WTC11 (cell line): ENCODE measurements around the gene C4orf33. TPM values are rescaled to one million over a fixed set of nuclear protein-coding genes. Genes with fewer than 3 reads are reported as not detected.

ENCODE experiments used
- ATAC-seq: fragments of 200-7000 bp; cut with Tn5 transposase; 2 replicates; pipeline ENCODE4 v1.10.0; 2021; ENCODE audit warnings: mild to moderate bottlenecking, moderate library complexity
- CTCF ChIA-PET: fragments of 300-600 bp; sonication (Branson Sonifier 250); formaldehyde crosslinking; loops from one replicate; lab custom pipeline; 2021; ENCODE audit warnings: antibody characterized with exemption; lab: Charles Lee
- POLR2A ChIA-PET: fragments of 350-600 bp; sonication (Branson Sonifier 250); formaldehyde crosslinking; loops from one replicate; lab custom pipeline; 2021; ENCODE audit warnings: antibody characterized with exemption; lab: Charles Lee
- DNase-seq: peaks from one replicate; pipeline ENCODE4 v3.0.0; 2021; ENCODE audit warnings: low spot score
- H3K27ac Mint-ChIP-seq: 2 replicates; pipeline ENCODE4 v1.8.0; 2021; ENCODE audit warnings: mixed read lengths
- H3K27me3 Mint-ChIP-seq: 2 replicates; pipeline ENCODE4 v1.8.0; 2021; ENCODE audit warnings: low read depth, mild to moderate bottlenecking, moderate library complexity, mixed read lengths
- H3K36me3 Mint-ChIP-seq: 2 replicates; pipeline ENCODE4 v1.8.0; 2021; ENCODE audit warnings: mixed read lengths
- H3K4me1 Mint-ChIP-seq: 2 replicates; pipeline ENCODE4 v1.8.0; 2022; ENCODE audit warnings: mixed read lengths
- H3K4me3 Mint-ChIP-seq: 2 replicates; pipeline ENCODE4 v1.8.0; 2021; ENCODE audit warnings: mild to moderate bottlenecking, moderate library complexity, mixed read lengths
- H3K9me3 Mint-ChIP-seq: 2 replicates; pipeline ENCODE4 v1.8.0; 2021; ENCODE audit warnings: mixed read lengths
- CBFB ChIP-seq: sonication (generic); formaldehyde crosslinking; IDR thresholded peaks from 2 replicates; pipeline ENCODE4 v1.8.1; 2022; ENCODE audit warnings: mild to moderate bottlenecking, low read depth, missing genetic modification reagents
- ETV6 ChIP-seq: sonication (generic); formaldehyde crosslinking; IDR thresholded peaks from 2 replicates; pipeline ENCODE4 v1.8.1; 2022; ENCODE audit warnings: mild to moderate bottlenecking, missing genetic modification reagents
- NR1H2 ChIP-seq: sonication (generic); formaldehyde crosslinking; IDR thresholded peaks from 2 replicates; pipeline ENCODE4 v1.9.0; 2021; ENCODE audit warnings: mild to moderate bottlenecking, moderate library complexity, missing genetic modification reagents
- ZBTB21 ChIP-seq: sonication (generic); formaldehyde crosslinking; IDR thresholded peaks from 2 replicates; pipeline ENCODE4 v1.8.1; 2023; ENCODE audit warnings: mild to moderate bottlenecking, missing genetic modification reagents, borderline replicate concordance
- ZNF219 ChIP-seq: sonication (generic); formaldehyde crosslinking; IDR thresholded peaks from 2 replicates; pipeline ENCODE4 v1.8.0; 2023; ENCODE audit warnings: missing genetic modification reagents, mild to moderate bottlenecking, borderline replicate concordance
- ZNF317 ChIP-seq: sonication (generic); formaldehyde crosslinking; IDR thresholded peaks from 2 replicates; pipeline ENCODE4 v1.8.1; 2023; ENCODE audit warnings: low read depth, mild to moderate bottlenecking, moderate library complexity, missing genetic modification reagents, borderline replicate concordance
- total RNA-seq: library from RNA; stranded (reverse); gene quantifications from 3 replicates; pipeline ENCODE4 v1.2.3, GENCODE V29; 2021
- TF ChIP-seq, protein P1 (sequence below): sonication (generic); formaldehyde crosslinking; IDR thresholded peaks from 2 replicates; pipeline ENCODE4 v1.8.0; 2023; ENCODE audit warnings: missing genetic modification reagents, mild to moderate bottlenecking, borderline replicate concordance
- TF ChIP-seq, protein P2 (sequence below): sonication (generic); formaldehyde crosslinking; IDR thresholded peaks from 2 replicates; pipeline ENCODE4 v1.8.1; 2022; ENCODE audit warnings: low read depth, mild to moderate bottlenecking, moderate library complexity, missing genetic modification reagents, borderline replicate concordance
- TF ChIP-seq, protein P3 (sequence below): sonication (generic); formaldehyde crosslinking; IDR thresholded peaks from 2 replicates; pipeline ENCODE4 v1.8.0; 2022; ENCODE audit warnings: mild to moderate bottlenecking, missing genetic modification reagents
- TF ChIP-seq, protein P4 (sequence below): sonication (generic); formaldehyde crosslinking; IDR thresholded peaks from 2 replicates; pipeline ENCODE4 v1.8.1; 2023; ENCODE audit warnings: mild to moderate bottlenecking, missing genetic modification reagents, moderate library complexity
- TF ChIP-seq, protein P5 (sequence below): sonication (generic); formaldehyde crosslinking; IDR thresholded peaks from 2 replicates; pipeline ENCODE4 v1.8.1; 2022; ENCODE audit warnings: missing genetic modification reagents, borderline replicate concordance
- TF ChIP-seq, protein P6 (sequence below): fragments of 250-450 bp; sonication (Bioruptor Pico); IDR thresholded peaks from 2 replicates; pipeline ENCODE4 v1.9.0; 2021; ENCODE audit warnings: mild to moderate bottlenecking, borderline replicate concordance

C4orf33 gene
- total RNA-seq, 1 experiment from 2014 or later, result 6.9 TPM

DNA sequence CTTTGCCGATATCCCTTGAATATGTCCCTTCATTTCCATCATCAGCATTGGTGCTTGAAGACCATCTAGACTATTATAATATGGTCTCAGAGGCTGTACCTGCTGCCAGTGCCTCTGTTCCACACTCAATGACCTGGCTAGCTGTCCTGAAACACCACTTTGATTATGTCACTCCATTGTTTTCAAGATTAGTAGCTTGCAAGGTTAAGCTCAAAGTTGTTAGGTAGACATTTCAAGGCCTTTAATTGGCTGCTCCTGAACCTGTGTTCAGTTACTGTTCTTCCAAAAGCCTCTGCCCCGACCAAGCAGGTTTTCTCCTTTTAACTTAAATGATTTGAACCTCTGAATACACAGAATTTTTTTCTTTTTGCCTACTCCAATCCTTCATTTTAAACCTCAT is 52.9 kb downstream of the C4orf33 start (continued):
- TF ChIP-seq, protein P1, sequence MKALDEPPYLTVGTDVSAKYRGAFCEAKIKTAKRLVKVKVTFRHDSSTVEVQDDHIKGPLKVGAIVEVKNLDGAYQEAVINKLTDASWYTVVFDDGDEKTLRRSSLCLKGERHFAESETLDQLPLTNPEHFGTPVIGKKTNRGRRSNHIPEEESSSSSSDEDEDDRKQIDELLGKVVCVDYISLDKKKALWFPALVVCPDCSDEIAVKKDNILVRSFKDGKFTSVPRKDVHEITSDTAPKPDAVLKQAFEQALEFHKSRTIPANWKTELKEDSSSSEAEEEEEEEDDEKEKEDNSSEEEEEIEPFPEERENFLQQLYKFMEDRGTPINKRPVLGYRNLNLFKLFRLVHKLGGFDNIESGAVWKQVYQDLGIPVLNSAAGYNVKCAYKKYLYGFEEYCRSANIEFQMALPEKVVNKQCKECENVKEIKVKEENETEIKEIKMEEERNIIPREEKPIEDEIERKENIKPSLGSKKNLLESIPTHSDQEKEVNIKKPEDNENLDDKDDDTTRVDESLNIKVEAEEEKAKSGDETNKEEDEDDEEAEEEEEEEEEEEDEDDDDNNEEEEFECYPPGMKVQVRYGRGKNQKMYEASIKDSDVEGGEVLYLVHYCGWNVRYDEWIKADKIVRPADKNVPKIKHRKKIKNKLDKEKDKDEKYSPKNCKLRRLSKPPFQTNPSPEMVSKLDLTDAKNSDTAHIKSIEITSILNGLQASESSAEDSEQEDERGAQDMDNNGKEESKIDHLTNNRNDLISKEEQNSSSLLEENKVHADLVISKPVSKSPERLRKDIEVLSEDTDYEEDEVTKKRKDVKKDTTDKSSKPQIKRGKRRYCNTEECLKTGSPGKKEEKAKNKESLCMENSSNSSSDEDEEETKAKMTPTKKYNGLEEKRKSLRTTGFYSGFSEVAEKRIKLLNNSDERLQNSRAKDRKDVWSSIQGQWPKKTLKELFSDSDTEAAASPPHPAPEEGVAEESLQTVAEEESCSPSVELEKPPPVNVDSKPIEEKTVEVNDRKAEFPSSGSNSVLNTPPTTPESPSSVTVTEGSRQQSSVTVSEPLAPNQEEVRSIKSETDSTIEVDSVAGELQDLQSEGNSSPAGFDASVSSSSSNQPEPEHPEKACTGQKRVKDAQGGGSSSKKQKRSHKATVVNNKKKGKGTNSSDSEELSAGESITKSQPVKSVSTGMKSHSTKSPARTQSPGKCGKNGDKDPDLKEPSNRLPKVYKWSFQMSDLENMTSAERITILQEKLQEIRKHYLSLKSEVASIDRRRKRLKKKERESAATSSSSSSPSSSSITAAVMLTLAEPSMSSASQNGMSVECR, result no peak
- TF ChIP-seq ZNF219 (CRISPR knock-in tag), result no peak

DNA sequence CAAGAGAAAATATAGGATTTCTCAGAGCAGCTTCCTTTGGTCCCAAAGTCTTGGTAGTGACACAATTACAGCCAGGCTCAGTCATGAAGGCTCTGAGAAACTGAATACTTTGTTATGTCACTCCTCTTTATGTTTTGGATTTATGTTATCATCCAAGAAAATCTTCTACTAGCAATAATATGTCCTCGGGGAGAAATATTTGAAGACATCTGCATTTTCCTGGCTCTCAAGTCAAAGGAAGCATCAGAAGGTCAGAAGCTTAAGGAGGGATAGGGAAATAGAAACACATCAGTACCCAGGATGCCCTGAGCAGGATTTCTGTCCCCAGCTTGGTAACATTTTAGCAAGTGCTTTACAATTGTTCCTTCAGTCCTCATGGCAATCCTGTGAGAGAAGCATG is 54.0 kb downstream of the C4orf33 start:
- POLR2A ChIA-PET, result no interaction called here
- H3K9me3 Mint-ChIP-seq, result no peaks in the 10 kb centered on the region

More for the DNA sequence above, 54.0 kb downstream of the C4orf33 start:
- Mint-ChIP-seq H3K4me1 (peaks cover 12% of the 10 kb centered on the region), H3K36me3 (no peaks in the 10 kb centered on the region), H3K4me3 (no peak overlapping the region), H3K27me3 (no peaks in the 10 kb centered on the region), H3K27ac (no peak overlapping the region)
- DNase-seq (no peak), ATAC-seq (no peak)
- no peak for TF ChIP-seq ZBTB21 (CRISPR knock-in tag)
- TF ChIP-seq, protein P2, sequence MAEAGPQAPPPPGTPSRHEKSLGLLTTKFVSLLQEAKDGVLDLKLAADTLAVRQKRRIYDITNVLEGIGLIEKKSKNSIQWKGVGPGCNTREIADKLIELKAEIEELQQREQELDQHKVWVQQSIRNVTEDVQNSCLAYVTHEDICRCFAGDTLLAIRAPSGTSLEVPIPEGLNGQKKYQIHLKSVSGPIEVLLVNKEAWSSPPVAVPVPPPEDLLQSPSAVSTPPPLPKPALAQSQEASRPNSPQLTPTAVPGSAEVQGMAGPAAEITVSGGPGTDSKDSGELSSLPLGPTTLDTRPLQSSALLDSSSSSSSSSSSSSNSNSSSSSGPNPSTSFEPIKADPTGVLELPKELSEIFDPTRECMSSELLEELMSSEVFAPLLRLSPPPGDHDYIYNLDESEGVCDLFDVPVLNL (CRISPR knock-in tag), result no peak
- TF ChIP-seq, protein P3, sequence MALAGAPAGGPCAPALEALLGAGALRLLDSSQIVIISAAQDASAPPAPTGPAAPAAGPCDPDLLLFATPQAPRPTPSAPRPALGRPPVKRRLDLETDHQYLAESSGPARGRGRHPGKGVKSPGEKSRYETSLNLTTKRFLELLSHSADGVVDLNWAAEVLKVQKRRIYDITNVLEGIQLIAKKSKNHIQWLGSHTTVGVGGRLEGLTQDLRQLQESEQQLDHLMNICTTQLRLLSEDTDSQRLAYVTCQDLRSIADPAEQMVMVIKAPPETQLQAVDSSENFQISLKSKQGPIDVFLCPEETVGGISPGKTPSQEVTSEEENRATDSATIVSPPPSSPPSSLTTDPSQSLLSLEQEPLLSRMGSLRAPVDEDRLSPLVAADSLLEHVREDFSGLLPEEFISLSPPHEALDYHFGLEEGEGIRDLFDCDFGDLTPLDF (CRISPR knock-in tag), result no peak
- TF ChIP-seq ETV6 (CRISPR knock-in tag), result no peak
- TF ChIP-seq, protein P4, sequence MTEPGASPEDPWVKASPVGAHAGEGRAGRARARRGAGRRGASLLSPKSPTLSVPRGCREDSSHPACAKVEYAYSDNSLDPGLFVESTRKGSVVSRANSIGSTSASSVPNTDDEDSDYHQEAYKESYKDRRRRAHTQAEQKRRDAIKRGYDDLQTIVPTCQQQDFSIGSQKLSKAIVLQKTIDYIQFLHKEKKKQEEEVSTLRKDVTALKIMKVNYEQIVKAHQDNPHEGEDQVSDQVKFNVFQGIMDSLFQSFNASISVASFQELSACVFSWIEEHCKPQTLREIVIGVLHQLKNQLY (CRISPR knock-in tag), result no peak
- TF ChIP-seq, protein P5, sequence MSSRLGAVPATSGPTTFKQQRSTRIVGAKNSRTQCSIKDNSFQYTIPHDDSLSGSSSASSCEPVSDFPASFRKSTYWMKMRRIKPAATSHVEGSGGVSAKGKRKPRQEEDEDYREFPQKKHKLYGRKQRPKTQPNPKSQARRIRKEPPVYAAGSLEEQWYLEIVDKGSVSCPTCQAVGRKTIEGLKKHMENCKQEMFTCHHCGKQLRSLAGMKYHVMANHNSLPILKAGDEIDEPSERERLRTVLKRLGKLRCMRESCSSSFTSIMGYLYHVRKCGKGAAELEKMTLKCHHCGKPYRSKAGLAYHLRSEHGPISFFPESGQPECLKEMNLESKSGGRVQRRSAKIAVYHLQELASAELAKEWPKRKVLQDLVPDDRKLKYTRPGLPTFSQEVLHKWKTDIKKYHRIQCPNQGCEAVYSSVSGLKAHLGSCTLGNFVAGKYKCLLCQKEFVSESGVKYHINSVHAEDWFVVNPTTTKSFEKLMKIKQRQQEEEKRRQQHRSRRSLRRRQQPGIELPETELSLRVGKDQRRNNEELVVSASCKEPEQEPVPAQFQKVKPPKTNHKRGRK (CRISPR knock-in tag), result no peak
- TF ChIP-seq, protein P6, sequence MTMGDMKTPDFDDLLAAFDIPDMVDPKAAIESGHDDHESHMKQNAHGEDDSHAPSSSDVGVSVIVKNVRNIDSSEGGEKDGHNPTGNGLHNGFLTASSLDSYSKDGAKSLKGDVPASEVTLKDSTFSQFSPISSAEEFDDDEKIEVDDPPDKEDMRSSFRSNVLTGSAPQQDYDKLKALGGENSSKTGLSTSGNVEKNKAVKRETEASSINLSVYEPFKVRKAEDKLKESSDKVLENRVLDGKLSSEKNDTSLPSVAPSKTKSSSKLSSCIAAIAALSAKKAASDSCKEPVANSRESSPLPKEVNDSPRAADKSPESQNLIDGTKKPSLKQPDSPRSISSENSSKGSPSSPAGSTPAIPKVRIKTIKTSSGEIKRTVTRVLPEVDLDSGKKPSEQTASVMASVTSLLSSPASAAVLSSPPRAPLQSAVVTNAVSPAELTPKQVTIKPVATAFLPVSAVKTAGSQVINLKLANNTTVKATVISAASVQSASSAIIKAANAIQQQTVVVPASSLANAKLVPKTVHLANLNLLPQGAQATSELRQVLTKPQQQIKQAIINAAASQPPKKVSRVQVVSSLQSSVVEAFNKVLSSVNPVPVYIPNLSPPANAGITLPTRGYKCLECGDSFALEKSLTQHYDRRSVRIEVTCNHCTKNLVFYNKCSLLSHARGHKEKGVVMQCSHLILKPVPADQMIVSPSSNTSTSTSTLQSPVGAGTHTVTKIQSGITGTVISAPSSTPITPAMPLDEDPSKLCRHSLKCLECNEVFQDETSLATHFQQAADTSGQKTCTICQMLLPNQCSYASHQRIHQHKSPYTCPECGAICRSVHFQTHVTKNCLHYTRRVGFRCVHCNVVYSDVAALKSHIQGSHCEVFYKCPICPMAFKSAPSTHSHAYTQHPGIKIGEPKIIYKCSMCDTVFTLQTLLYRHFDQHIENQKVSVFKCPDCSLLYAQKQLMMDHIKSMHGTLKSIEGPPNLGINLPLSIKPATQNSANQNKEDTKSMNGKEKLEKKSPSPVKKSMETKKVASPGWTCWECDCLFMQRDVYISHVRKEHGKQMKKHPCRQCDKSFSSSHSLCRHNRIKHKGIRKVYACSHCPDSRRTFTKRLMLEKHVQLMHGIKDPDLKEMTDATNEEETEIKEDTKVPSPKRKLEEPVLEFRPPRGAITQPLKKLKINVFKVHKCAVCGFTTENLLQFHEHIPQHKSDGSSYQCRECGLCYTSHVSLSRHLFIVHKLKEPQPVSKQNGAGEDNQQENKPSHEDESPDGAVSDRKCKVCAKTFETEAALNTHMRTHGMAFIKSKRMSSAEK (CRISPR knock-in tag), result no peak
- TF ChIP-seq CBFB (CRISPR knock-in tag), result no peak
- no peak for TF ChIP-seq NR1H2 (CRISPR knock-in tag)
- TF ChIP-seq ZNF317 (CRISPR knock-in tag), result no peak
- CTCF ChIA-PET, result interaction anchor here (1.1 kb wide), 1 partner anchor 18 kb away, joined by 4 read pairs; no protein-coding TSS in a partner anchor
